ENCODE results near the gene ZNF469. TPM values are rescaled to one million over a fixed set of nuclear protein-coding genes. Genes with fewer than 3 reads are reported as not detected.

ZNF469 gene
- 0.20 and 0.44 TPM in 2 replicates for total RNA-seq

GRCh38 chr16:88382491-88383400, at the start of gene ZNF469:
Gene ZNF469, plus strand, starts transcription at chr16:88382959. Its CDS starts 44,512 bp downstream, at chr16:88427471.
- DNase-seq (ENCODE audit: low read depth in 2 of 2), result peak; percentile 30 to 36

DNA sequence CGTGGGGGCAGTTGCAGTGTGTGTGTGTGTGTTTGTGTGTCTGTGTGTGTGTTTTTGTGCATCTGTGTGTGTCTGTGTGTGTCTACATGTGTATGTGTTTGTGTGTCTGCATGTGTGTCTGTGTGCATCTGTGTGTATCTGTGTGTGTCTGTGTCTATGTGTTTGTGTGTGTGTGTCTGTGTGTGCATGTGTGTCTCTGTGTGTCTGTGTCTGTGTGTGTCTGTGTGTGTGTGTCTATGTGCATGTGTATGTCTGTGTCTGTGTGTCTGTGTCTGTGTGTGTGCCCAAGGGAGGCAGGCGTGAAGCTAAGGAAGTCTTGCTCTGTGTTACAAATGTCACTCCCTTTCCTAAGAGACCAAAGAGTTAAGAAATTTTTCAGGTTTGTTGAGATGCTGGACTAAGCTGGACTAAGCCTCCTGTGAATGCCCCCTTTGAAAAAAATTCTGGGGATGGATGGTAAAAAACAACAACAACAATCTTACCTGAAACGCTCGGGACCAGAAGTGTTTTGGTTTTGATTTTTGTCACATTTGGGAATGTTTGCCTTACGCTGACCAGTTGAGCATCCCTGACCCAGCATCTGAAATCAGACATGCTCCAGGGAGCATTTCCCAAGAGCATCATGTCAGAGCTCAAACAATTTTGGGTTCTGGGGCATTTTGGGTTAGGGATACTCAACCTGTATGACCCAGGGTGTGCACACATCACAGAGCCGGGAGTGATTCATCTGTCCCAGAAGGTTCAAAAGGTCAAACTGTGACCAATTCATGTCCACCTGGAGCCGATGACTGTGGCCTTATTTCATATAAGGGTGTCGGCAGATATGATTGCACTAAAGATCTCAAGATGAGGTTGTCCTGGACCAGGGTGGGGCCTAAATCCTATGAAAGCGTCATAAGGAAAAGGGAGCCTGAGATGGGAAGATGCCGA, 48.6 kb upstream of the ZNF469 start:
- no peak for DNase-seq (ENCODE audit: low read depth in 2 of 2)

DNA sequence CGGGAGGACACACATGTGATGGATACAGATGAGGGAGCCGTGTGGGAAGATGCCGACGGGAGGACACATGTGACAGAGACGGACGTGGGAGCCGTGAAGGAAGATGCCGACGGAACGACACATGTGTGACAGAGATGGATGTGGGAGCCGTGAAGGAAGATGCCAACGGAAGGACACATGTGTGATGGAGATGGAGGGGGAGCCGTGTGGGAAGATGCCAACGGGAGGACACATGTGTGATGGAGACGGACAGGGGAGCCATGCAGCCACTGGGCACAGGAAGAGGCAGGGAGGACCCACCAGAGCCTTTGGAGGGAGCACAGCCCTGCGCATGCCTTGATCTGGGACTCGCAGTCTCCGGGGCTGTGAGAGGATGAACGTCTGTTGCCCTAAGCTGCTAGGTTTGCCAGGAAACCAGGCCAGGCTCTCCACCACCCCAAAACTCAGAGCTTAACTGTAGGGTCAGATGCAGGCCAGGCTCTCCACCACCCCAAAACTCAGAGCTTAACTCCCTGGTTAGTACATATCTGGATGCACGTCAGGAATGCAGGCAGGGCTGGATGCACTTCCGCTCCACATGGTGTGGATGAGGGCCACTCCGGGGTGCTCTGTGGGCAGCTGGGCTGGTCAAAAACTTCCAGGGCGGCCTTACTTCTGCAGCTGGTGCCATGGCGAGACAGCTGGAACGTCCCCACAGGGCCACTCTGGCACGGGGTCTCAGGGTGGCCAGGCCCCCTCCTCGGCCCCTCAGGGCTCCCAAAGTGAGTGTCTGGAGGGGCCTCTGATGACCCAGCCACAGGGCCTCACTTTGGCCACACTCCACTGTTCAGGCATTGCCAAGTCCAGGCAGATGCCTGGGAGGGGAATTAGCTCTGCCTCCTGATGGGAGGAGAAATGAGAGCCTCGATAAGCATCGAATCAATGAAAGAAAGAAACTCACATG, 47.7 kb upstream of the ZNF469 start:
- DNase-seq (ENCODE audit: low read depth in 2 of 2), result no peak

DNA sequence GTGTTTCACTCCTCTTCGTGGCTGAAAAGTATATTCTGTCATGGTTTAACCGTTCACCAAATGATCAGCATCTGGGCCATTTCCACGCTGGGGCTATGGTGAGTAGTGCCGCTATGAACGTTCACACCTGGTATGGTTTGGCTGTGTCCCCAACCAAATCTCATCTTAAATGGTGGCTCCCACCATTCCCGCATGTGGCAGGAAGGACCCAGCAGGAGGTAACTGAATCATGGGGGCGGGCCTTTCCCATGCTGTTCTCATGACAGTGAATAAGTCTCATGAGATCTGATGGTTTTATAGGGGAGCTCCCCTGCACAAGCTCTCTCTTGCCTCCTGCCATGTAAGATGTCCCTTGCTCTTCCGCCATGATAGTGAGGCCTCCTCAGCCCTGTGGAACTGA, 45.7 kb upstream of the ZNF469 start:
- no peak for DNase-seq (ENCODE audit: low read depth in 2 of 2)

- DNase-seq (ENCODE audit: low read depth in 2 of 2), result no peak
These were observed 45.2 kb upstream of the ZNF469 start for GRCh38 chr16:88337538-88337937.

GRCh38 chr16:88338111-88338510, 44.6 kb upstream of the ZNF469 start:
- DNase-seq (ENCODE audit: low read depth in 2 of 2), result no peak

DNA sequence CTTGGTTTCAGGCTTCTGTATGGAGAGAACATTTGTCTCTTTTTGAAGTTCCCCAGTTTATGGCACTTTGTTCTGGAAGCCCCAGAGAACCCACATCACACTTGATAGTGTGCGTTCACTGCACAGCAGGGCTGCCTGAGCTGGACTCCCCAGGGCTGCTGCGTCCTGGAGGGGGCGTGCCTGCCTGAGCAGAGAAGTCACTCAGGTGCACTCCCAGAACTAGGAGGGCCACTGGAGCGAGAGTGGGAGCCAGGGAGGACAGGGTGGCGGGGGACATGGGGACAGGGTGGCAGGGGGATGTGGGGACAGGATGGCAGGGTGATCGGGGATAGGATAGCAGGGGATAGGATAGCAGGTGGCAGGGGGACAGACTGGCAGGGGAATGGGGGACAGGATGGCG, 43.9 kb upstream of the ZNF469 start:
- no peak for DNase-seq (ENCODE audit: low read depth in 2 of 2)

DNA sequence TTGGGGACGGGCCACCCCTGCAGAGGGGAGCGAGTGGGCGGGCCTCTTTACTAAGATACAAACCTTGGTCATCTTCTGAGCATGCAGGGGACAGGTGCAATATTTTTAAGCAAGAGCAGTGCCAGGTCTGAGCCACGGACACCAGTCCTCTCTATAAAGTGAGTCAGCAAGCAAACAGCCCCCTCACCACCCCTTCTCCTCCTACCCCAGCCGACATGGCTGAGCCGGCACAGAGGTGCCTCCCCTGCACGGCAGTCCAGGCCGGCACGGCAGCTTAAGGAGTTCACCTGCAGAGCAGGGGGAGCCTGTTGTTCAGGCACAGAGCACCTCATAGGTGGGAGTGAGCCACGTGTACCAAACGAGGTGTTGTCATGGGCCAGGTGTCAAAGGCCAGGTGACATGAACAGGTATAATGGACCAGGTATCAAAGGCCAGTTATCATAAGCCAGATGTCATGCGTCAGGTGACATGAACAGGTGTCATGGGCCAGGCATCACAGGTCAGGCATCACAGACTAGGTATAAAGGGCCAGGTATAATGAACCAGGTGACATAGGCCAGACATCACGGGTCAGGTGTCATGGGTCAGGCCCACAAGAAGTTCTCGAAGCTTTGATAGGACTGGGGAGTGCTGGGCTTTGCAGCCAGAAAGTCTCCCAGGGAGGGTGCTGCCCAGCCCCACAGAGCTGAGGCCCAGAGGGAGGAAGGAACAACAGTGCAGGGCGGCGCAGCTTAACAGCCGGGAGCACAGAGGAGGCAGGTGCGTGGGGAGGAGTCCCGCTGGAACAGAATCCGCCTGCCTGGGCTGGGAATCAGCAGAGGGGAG, 42.6 kb upstream of the ZNF469 start:
- no peak for DNase-seq (ENCODE audit: low read depth in 2 of 2)

DNA sequence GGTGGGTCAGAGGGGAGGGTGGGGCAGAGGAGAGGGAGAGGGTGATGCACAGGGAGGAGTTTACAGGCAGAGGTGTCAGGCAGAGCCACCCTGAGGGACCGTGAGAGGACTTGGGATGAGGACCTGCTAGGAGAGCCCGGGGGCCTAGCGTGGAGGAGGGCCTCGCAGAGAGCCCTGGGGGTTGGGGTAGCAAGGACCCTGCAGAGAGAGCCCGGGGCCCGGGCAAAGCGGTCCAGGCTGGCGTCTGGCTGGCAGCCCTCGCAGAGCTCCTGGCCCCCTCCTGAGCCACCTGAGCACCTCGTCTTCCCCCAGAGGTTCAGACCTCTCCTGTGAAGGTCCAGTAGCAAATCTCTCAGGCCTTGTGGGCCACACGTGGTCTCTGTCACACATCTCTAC, 42.0 kb upstream of the ZNF469 start:
- no peak for DNase-seq (ENCODE audit: low read depth in 2 of 2)

DNA sequence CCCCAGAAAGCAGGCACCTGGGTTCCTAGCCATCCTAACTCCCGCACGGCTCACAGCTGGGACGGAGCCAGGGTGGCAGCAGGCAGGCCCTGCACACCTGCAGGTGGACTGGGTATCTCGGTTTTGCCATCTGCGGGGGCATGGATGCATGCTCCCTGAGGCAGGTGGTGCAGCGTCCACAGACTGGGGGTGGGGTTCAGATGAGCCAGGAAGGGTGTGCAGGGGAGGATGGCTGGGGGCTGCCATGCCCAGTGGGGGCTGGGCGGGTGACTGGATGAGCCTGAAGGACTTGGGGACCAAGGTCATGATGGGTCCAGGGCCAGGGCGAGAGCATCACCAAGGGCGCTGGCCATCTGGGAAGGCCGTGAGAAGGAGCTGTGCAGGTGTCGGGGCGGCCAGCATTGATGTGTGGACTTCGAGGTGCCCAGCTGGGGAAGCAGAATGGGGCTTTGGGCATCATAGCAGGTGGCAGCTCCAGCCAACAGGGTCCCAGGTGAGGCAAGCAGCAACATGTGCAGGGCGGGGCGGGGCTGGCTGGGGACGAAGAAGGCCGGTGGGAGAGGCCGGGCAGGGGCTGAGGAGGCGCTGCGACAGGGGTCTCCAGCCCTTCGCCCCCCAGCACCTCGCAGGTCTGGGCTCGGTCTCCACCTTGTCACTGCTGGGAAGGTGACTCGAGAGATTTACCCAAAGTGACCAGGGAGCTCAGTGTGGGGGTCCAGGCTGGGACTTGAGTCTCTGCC, 41.0 kb upstream of the ZNF469 start:
- DNase-seq (ENCODE audit: low read depth in 2 of 2), result no peak

GRCh38 chr16:88342491-88342890, 40.3 kb upstream of the ZNF469 start:
- no peak for DNase-seq (ENCODE audit: low read depth in 2 of 2)

- no peak for DNase-seq (ENCODE audit: low read depth in 2 of 2)
These were observed 39.4 kb upstream of the ZNF469 start for GRCh38 chr16:88343271-88343791.

DNA sequence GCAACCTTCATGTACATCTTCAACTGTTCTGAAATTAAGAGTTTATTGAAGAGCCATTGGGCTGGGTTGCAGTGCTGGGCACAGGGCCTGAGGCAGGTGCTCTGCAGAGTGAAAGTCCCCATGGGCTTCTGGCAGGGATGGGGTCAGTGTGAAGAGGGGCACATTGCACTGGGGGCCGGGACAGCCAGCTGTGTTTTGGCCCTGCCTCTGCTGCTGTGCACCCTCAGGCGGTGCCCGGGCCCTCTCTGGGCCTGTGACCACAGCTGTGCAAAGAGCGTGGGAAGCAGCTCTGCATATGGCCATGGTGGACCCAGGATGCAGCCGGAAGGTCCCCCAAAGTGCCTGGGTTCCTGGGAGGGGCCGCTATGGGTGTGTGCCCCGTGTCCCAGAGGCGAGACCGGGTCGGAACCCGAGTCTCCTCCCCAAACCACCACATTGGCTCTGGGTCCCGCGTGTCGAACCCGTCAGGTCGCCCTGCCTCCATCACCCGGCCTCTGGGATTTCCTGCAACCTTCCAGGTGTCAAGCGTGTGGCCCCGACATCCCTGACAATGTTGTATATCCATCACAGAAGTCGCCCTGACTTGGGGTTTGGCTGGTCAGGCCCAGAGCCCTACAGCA, 38.2 kb upstream of the ZNF469 start:
- no peak for DNase-seq (ENCODE audit: low read depth in 2 of 2)

DNA sequence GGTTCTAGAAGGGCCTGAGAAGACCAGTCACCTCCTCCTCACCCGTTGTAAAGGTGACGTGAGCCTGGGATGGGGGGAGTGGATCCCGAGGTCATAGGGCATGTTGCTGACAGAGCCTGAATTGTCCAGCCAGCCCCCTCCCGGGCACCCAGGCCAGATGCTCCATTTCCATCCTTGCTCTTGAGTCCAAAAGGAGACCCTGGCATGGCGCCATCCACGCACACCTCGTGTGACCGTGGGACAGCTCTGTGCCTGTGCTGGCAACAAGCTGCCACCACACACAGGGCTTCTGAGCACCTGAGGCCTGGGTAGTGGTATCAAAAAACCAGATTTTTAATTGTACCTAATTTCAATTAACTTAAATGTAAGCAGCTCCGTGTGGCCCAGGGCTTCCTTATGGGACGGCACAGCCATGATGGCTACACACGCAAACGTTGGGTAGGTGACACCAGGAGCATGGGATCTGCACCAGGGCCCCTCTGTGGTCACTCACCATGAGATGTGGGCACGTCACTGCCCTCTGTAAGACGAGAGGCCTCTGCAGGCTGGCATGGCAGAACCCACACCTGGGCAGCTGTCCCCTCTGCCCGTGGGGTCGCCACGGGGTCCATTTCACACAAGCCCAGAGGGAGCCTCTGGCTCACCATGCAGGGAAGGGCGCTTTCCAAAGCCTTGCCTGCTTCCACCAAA, 37.6 kb upstream of the ZNF469 start:
- no peak for DNase-seq (ENCODE audit: low read depth in 2 of 2)

- no peak for DNase-seq (ENCODE audit: low read depth in 2 of 2)
These were observed 36.8 kb upstream of the ZNF469 start for GRCh38 chr16:88345721-88346560.

GRCh38 chr16:88346680-88347505, 35.9 kb upstream of the ZNF469 start:
- no peak for DNase-seq (ENCODE audit: low read depth in 2 of 2)
